GF-D8 (cell line): Measurements from ENCODE around the gene HEPN1.
"Not testable (repeated sequence)": the region's sequence is repeated elsewhere in the genome, so short reads cannot be mapped to it uniquely, and the experiment has no call there.

Experiments used
- DNase-seq: peaks from one replicate; lab custom pipeline; 2025; lab: John Stamatoyannopoulos, UW

Gene HEPN1

DNA sequence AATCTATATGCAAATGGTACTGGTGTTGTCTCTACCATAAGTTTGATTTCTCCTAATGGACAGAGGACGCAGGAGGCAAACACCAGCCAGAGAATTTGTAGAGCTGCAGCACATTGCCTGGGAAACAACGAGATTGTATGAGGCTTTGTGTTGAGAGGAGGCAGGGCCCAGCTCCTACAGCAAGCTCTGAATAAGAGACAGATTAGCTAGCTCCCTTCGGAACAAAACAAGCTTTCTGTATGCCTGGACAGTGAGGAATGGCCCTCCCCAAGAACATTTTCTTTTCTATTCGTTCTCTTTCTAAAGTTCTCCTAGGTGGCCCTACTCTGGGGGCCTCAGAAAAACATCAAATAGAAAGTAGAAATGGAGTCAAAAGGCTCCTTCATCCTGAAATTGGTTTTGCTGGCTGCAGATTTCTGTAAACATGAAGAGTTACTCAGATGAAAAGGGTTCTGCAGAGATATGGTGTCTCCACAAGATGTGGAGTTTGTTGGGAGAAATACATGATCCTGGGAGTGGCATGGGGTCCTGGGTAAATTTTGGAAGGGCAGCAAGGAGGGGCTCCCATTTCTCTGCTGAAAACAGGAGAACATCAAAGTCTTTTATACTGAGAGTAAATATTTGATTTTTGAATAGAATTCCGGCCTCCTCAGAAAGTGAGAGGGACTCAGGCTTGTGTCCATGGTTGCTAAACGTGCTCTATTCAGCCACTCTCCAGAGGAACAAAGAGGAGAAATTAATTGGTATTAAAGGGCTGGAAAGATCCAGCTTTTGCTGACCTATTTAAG is 23.6 kb downstream of the HEPN1 start:
- DNase-seq, result no peak

DNA sequence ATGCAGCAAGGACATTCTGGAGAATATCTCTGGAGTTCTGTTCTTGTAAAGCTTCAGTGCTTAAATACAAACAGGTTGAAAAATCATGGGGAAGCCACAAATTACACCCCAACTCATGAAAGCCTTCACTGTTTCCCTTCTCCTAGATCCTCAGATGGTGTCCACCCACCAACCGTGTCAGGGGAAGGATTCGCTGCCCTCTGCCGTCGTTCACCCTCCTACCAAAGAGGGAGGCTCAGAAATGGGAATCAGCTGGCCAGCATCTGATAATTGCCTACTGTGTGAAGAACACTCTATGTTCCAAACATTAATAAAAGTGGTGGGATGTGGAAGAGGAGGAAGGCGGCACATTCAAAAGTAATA is 24.2 kb downstream of the HEPN1 start:
- no peak for DNase-seq

DNA sequence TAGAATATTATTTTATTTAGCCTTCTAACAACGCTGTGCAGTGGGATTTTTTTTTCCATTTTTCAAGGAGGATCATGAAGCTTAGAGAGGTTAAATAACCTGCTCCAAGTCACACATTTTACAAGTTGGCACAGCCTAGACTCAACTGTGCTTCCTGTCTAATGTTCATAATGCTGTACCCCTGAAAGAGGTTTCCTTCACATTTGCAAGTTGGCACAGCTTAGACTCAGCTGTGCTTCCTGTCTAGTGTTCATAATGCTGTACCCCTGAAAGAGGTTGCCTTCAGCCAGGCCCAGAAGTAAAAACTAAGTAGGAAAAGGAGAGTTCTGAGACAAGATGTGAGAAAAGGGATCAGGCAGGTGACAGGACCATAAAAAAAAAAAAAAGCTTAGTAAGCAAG is 24.7 kb downstream of the HEPN1 start:
- DNase-seq, result no peak

DNA sequence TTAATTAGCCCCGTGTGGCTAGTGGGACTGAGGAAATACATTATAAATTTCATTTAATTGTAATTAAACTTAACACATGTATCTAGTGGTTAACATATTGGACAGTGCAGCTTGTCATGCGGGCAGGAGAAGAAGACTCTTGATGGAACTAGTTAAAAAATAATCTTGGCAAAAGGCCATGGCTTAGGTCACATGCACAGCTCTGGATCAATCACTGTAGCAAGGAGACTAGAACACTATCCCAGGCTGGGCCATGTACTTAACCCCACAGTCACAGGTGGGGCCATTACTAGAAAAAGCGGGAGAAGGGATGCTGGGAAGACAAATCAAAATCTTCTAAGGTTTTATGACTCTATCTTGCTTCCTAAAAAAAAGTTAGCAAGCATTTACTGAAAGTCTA is 25.5 kb downstream of the HEPN1 start:
- no peak for DNase-seq

DNA sequence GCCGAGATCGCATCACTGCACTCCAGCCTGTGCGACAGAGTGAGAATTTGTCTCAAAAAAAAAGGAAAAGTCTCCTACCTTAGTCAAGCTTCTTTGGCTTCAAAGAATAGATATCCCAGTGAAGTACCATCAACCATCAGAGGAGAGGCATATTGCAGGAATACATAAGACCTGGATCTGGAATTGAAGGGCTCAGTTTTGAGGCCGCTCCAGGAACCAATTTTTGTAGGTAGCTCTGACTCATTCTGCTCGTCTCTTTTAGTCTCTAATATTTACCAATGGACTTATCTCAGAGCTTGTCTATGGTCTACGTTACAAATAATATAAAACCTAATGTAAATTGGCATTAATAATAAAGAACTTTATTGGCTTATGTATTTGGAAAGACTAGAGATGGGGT is 26.8 kb downstream of the HEPN1 start:
- no peak for DNase-seq

DNA sequence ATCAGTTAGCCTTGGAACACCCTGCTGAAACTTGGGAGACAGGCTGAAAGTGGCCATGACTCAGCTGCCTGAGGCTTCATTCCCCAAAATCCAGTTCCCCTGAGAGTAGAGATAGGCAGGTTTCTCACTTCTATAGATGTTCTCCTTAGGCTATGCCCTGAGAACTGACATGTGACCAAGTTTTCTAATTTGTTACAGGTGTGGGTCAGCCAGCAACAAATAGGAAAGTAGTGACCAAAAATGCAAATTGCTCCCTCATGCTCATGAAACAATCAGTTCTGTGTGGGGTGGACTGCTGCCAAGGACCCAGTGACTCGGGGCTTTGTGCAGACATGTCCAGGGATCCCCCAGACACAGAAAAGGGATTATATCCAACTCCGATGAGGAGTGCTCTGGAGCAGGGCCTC is 27.7 kb downstream of the HEPN1 start:
- DNase-seq, result no peak

DNA sequence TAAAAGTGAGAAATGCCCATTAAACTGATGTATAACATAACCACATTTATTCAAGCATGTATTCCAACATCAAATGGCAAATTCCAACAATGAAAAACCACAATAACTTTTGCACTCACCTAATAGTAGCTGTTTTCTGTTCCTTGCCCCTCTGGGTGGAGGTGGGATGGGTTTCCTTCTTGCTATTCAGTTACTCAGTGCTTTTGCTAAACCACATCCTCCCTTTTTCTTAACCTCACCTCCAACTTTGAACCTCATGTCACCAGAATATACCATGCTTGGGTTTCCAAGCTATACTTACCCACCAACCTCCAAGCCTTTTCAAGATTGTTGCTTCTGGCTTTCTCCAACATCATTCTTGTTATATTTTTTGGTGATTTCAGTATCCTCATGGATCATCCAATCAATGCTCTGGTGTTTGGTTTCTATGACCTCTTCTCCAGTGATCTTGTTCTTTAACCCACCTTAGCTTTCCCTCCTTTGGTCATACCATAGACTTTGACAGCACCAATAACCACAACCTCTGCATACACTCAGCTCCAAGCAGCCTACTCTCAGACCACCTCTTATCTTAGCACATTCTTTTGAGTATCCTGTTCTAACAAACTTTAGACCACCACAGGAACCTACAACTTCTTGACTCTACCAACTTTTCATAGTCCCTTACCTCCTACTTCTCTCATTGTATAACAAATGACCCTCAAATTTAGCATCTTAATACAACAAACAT is 31.7 kb downstream of the HEPN1 start:
- DNase-seq, result no peak

DNA sequence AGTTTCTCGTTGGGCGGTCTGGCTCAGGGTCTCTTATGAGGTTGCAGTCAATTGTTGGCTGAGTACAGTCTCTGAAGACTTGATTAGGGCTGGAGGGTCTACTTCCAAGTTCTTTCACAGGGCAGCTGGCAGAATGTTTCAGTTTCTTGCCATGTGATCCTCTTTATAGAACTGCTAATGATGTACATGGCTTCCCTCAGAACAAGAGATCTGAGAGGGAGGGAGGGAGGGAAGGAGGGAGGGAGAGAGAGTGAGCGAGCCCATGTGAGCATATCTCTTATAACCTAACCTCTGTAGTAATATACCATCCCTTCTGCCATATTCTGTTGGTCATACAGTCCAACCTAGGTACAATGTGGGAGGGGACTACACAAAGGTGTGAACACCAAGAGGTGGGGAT is 32.3 kb downstream of the HEPN1 start:
- no peak for DNase-seq

DNA sequence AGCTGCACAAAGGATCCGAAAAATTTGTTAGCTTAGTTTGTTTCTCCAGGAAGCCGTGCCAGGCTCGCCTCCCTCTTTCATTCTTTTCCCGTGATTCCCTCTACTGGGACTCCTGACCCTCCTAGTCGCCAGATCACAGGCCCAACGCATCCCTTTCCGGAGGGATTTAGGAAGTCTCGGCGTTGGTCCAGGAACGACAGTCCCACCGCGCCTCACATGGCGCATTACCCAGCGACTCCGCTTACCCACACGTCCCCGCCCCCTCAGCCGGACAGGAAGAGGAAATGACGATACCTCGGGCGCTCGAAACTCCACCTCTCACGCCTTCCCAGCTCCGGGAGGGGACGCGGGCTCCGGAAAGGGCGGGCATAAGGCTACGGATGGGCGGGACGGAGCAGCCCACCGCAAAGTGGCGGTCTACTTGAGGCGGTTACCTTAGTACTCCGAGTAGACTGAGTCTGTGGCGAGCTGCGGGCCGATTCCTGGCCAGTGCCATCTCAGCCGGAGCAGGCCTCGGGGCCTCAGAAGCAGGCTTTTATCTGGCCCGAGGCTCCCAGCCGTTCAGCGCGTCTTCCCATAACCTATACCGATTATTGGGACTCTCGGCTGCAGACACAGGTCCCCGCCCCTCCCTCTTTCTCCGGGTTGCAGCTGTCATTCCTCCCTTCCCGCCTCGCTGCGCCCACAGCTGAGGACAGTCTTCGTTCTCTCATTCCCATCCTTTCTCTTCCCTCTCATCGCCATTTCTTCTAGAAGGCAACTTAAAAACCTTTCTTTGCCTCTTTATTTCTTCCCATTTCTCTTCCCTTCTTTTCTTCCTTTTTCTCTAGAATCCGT is 34.9 kb downstream of the HEPN1 start, which contains the start of gene CCDC15:
CCDC15 (plus strand) TSS at position 450 of the 837 bp plus-strand sequence. CDS start 531 bp downstream, outside the sequence.
- peak; percentile 100 for DNase-seq

DNA sequence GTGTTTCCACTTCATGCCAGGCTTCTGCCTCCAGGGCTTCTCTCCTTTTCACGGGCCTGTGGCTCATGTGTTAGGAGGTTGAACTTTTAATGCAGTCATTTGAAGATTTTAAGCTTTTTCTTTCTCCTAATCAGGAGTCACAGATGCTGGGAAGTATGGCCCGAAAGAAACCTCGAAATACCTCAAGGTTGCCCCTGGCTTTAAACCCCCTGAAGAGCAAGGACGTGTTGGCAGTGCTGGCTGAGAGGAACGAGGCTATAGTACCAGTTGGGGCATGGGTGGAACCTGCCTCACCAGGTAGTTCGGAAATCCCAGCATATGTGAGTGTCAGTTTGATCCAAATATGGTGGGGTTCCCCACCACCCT is 35.5 kb downstream of the HEPN1 start:
- DNase-seq, result peak; percentile 63

DNA sequence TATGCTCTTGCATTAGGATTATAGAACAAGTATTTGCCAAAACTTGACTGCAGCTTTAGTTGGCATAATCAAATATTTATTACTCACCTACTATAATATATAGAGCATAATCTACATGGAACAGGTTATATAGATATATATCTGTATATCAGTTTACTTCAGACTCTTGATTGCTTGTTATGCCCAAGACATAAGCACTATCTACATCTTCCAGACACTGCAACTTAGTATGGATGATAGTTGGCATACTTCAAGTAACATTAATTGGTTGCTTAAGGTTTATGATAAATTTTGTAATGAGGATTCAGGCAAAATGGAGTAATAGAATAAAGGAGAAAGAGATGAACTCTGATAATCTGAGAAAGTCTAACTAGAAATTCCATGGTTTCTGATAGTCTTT is 36.0 kb downstream of the HEPN1 start:
- no peak for DNase-seq

DNA sequence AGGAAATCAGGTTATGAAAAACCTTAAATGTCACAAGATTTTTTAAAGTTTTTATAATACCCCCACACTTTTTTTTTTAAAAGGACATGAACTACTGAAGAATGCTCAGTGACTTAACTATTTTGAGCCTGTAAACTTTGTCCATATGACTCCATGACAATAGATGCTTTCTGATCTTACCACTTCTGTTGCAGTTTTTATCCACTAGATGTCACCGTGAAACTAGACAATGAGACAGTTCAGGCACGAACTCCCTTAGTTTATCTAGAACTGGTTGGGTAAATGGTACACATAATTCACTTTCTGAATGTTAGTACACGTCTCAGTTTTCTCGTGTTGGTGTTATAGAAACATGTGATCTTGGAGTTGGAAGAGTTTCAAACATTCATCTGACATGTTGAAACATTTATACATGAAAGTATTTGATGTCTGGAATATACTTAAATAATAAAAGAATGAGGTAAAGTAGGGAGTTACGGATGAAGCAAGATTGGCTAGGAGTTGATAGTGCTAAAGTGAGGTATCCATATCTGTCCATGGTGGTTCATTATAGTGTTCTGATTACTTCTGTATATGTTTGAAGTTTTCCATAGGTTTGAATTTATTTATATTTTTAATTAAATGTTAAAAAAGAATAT is 43.0 kb downstream of the HEPN1 start:
- peak; percentile 82 for DNase-seq

DNA sequence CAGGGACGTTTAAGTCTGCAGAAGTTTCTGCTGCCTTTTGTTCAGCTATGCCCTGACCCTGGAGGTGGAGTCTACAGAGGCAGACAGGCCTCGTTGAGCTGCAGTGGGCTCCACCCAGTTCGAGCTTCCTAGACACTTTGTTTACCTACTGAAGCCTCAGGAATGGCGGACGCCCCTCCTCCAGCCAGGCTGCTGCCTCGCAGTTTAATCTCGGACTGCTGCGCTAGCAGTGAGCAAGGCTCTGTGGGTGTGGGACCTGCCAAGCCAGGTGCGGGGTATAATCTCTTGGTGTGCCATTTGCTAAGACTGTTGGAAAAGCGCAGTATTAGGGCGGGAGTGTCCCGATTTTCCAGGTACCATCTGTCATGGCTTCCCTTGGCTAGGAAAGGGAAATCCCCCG is 49.1 kb downstream of the HEPN1 start:
- not testable (repeated sequence) for DNase-seq
